Fibroblast of skin of left biceps (primary cell): Measurements from ENCODE around the gene ADGRG7.
"Not testable (repeated sequence)": the region's sequence is repeated elsewhere in the genome, so short reads cannot be mapped to it uniquely, and the experiment has no call there.

Experiments
- DNase-seq, 2 experiments: peaks; one replicate each; pipeline ENCODE4 v3.0.0-alpha.2; 2013; ENCODE audit warnings: low read depth in 2 of 2

ADGRG7 gene

DNA sequence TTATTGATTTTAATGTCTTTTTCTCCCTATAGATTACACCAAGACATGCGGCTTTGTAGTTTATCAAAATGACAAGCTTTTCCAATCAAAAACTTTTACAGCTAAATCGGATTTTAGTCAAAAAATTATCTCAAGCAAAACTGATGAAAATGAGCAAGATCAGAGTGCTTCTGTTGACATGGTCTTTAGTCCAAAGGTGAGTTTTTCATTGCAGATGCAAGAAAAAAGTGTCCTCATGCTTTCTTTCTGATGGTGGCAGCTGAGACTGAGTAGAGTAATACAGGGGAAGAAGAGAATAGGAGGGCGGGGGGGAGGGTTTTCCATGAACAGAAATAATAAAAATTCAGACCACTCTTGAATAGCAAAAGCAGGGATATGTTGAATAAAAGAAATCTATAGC is 36.5 kb downstream of the ADGRG7 start:
- no peak for DNase-seq

DNA sequence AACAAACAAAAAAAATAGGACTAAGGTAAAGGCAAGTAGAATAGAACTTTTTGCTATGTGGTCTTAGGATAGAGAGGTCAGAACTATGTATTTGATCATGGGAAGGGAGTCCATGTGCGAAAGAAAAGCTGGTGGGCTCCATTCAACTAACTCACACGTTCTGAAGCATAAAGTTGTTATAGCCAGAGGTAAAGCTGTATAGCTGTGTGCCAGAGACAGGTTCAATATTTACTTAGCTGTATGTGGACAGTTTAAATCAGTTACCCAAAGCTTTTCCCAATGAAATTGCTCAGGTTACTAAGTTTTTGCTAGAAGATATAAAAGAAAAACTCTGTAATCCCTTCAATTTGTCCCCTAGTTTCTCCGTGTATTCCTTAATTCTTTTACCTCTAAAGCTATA is 37.8 kb downstream of the ADGRG7 start:
- DNase-seq = no peak

- DNase-seq = no peak
Measured at GRCh38 chr3:100647657-100648056, 38.3 kb downstream of the ADGRG7 start.

DNA sequence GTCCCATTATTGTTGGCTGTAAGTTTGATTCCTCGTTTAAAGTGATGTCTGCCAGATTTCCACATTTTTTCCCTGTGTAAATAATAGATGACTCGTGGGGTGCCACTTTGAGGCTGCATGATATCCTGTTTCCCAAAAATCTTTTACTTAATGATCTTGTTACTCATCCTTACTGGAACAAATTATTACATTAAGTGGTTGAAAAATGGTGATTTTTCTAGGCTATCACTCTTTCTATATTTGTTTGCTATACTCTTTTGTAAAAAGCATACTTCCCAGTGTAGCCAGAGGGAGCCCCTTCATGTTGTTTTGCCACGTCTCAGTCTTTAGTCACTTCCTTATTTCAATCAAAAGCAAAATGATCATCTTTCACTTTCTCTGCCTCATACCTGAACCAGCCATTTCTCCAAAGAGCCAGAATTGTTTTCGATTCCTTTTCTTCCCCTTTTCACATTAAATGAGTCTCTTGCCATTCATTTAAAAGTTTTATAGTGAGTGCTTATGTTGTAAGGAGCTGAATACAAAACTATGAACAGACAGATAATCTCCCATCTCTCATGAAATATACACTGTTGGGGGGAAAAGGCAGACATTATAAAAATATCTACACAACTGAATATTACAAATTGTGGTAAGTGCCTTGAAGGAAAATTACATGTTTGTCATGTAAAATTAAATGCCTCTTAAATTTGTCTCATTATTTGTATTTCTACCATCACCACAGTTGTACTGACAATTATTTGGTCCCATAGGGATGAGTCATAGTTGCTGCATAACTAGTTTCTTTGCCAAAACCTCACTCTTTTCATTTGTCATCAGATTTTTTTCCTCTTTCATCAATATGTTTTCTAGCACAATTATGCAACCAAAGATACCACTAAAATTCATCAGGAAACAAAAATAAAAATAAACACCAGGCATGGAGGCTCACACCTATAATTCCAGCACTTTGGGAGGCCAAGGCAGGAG is 41.5 kb downstream of the ADGRG7 start:
- DNase-seq = peak; percentile 33 to 48

DNA sequence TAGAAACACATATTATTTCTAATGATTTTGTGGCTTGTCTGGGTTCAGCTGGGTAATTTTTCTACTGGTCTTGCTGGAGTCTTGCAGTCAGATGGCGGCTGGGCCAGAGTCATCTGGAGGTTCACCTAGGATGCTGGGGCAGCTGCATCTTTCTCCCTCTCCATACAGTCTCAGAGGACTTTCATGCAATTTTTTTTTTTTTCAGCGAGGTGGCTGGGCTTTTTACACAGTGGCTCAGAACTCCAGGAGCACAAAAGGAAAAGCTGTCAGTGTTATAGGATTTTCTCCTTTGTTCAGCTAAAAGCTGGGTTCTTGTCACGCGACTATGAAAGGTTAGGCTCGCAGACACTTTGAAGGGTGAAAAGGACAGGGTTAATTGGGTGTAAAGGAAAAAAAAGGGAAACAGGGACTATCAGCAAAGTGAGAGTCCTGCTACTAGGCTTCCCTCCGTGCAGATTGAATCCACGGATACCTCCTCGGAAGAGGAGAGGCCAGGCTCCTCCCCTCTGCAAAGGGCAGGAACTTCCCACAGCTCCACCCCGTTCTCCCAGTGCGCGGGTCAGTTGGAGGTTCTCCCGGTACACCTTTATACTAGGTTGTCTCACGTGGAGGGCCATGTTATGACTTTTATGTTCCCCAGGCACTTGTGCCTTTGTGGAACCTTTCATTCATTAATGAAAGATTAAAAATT is 44.3 kb downstream of the ADGRG7 start:
- no peak for DNase-seq

DNA sequence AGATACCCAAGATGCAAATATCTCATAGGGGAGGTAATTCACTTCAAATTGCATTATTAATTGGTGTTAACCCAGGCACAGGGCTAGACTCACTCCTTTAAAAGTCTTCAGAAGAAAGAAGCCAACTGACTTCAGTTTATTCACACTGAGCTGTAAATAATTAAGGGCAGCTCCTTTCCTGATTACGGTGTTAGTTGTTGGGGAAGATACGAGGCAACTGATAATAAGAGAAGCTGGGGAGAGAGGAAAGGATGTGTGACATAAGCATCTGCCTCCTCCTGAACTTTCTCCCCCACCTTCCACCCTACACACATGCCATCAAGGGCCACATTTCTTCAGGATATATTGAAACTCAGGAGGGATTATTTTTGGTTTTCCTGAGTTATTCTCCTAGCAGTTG is 47.5 kb downstream of the ADGRG7 start:
- DNase-seq = no peak

DNA sequence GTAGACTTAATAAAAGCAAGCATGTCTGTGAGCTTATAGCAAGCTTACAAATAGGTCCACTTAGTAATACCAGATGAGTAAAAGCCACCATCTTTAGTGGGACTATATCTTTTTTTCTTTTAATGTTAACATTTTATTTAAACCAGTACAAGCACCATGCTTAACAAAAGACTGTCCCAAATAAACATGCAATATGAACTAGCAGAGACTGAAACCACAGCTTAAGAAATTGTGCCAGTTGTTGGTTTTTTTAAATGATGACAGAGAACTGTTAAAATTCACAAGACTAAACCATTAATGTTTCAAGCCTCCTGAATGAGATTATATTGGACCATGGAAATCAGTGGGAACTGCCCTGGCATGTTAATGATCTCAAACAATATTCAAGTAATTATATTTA is 51.9 kb downstream of the ADGRG7 start:
- not testable (repeated sequence) for DNase-seq

DNA sequence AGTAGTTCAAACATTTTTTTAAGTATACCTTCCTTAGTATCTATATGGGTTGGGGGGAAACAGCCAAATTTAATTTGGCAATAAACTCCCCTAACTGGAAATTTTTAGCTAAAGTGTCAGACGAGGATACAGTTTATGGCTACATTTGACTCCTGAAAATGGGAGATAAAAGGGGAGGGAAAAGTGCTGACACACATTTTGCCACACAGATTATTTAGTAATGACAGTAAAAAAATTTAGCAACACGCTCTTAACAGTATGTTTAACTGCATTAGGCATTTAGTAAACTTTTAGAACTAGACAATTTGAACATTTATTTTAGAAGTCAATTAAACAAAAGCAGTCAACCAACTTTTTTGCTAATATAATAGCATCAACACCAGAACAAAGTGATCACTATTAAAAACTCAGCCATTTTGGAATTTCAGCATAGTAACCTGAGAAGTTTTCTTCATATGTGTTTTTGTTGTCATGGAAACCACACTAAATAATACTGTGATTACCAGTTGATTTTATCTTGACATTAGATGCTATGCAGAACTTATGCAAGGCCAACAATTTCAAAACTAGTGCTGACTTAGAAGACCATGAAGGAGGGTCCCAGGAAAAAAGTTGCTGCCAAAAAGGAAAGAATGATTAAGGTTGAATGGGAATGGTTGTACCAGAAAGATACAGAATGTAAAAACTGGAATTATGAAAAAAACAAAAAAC is 52.9 kb downstream of the ADGRG7 start:
- no peak for DNase-seq

DNA sequence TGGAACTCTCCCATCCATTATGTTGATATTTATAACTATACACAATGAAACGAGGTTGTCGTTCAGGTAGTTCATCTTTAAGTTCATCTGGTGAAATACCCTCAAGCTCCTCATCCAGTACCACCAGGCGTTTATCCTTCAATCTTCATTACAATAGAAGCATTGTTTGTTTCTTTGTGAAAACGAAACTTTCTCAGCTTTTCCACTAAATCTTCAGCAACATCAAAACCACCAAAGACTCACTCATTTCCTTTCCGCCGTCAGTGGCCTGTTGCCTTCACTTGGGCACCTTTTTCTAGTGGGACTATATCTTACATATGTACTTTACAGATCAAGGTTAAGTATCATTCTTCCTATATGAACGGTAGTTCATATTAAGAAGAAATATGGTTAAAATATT is 55.8 kb downstream of the ADGRG7 start:
- DNase-seq = no peak

- not testable (repeated sequence) for DNase-seq
Measured at GRCh38 chr3:100666699-100667098, 57.3 kb downstream of the ADGRG7 start.

- DNase-seq = not testable (repeated sequence)
Measured at GRCh38 chr3:100667316-100667715, 57.9 kb downstream of the ADGRG7 start.

DNA sequence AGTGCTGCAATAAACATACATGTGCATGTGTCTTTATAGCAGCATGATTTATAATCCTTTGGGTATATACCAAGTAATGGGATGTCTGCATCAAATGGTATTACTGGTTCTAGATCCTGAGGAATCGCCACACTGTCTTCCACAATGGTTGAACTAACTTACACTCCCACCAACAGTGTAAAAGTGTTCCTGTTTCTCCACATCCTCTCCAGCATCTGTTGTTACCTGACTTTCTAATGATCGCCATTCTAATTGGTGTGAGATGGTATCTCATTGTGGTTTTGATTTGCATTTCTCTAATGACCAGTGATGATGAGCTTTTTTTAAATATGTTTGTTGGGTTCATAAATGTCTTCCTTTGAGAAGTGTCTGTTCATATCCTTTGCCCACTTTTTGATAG is 61.6 kb downstream of the ADGRG7 start:
- not testable (repeated sequence) for DNase-seq

GRCh38 chr3:100681496-100681895 is 72.1 kb downstream of the ADGRG7 start:
- no peak for DNase-seq

GRCh38 chr3:100682056-100682853 is 72.9 kb downstream of the ADGRG7 start:
- DNase-seq = no peak

- DNase-seq = no peak
Measured at GRCh38 chr3:100682854-100683760, 73.7 kb downstream of the ADGRG7 start.

GRCh38 chr3:100693225-100693624 is 83.8 kb downstream of the ADGRG7 start:
- DNase-seq = no peak

DNA sequence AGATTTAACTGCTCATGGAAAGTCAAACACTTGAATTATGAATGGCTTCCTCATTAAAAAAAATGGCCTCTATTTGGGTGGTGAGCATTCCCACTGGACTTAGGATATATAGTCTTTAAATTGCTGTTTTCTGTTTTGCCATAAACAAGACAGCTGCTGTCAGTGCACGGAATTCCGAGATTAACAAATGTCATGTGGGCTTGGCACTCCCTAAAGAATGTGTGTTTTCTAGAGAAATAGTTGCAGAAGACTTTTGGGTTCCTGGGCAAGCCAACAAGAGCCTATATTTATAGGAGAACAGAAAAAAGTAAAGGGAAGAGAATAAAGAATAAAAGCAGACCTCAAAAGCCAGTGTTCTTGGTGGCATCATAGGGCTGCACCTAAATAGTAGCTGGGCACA is 86.3 kb downstream of the ADGRG7 start:
- no peak for DNase-seq

DNA sequence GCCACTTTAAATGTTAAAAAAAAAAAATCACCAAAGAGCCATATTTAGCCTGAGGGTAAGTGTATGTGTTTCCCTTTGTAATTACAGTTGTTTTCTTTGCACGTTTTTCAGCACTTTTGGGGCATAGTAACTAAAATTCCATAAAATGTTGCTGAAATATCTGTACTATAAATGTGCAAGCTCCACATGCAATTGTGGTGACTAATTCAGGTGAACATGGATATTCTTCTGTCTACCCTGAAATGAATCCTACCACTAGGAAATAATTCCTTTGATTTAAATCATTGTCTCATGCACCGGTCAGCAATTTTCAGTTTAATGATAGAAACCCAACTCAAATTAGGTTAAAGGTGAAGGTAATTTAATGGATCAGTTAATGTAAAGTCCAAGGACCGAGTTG is 86.8 kb downstream of the ADGRG7 start:
- DNase-seq = no peak

- no peak for DNase-seq
Measured at GRCh38 chr3:100697172-100697571, 87.8 kb downstream of the ADGRG7 start.

DNA sequence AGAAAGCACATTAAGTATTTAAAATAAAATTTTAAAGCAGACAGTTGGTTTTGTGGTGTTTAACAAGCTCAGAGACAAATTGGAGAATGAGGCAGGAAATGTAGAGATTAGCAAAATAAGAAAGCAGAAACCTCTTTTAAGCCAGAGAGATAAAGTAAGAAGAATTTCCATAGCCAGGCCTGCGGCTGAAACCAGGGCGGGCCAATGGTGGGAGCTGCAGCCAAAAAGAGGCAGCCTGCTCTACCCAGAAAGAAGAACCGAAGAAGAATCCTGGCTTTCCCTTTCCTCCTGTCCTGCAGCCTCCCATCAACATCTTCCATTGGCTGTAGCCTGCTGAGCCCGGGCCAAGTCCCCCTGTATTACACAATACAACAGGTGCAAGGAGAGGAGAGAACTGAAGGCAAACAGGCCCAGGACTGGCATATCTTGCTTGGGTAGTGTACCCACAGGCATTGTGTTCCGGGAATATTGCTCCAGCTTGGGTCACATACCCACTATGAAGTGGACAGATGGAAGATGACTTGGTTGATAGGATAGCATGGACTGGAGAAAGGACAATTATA is 88.4 kb downstream of the ADGRG7 start:
- no peak for DNase-seq
